Esophagus muscularis mucosa (tissue), 4 donors: ENCODE data around the gene SMYD2. TPM values are rescaled to one million over a fixed set of nuclear protein-coding genes. Genes with fewer than 3 reads are reported as not detected.

Experiments
- DNase-seq: peaks from one replicate; pipeline ENCODE4 v3.0.0-alpha.2; 2017; ENCODE audit errors: extremely low spot score
- H3K27ac ChIP-seq, 4 donors: fragments of 200-600 bp; sonication (generic); replicated peaks in 1 of 4; 1 replicate in 3 of 4; 2 replicates in 1 of 4; pipeline ENCODE4 v1.5.1; 2016 to 2019; ENCODE audit warnings: mild to moderate bottlenecking in 1 of 4
- H3K27me3 ChIP-seq, 4 donors: fragments of 200-600 bp; sonication (generic); one replicate each; pipeline versions ENCODE4 v1.5.1 to v1.6.0; 2016 to 2019
- H3K36me3 ChIP-seq, 4 donors: fragments of 200-600 bp; sonication (generic); one replicate each; pipeline ENCODE4 v1.5.1; 2016 to 2019
- H3K4me1 ChIP-seq, 4 donors: fragments of 200-600 bp; sonication (generic); one replicate each; pipeline ENCODE4 v1.5.1; 2016 to 2019
- H3K4me3 ChIP-seq, 4 donors: fragments of 200-600 bp; sonication (generic); 1 replicate in 2 of 4; 2 replicates in 2 of 4; pipeline ENCODE4 v1.5.1; 2016 to 2019; ENCODE audit warnings: mild to moderate bottlenecking in 4 of 4, moderate library complexity in 1 of 4
- H3K9me3 ChIP-seq, 4 donors: fragments of 200-600 bp; sonication (generic); 1 replicate in 3 of 4; 2 replicates in 1 of 4; pipeline ENCODE4 v1.5.1; 2016 to 2019
- CTCF ChIP-seq, 3 experiments: fragments of 200-600 bp in 2 of 3; fragments of 450-650 bp in 1 of 3; sonication (generic) in 2 of 3; IDR thresholded peaks; one replicate each; pipeline ENCODE4 v1.5.1; 2017 to 2019; ENCODE audit warnings: antibody characterized with exemption in 3 of 3, mild to moderate bottlenecking in 2 of 3, moderate library complexity in 1 of 3
- EP300 ChIP-seq: sonication (generic); formaldehyde crosslinking; IDR thresholded peaks from one replicate; pipeline ENCODE4 v1.6.1; 2017; ENCODE audit warnings: antibody characterized with exemption
- POLR2A ChIP-seq: fragments of 450-650 bp; IDR thresholded peaks from one replicate; pipeline ENCODE4 v1.6.1; 2017; ENCODE audit warnings: antibody characterized with exemption, moderate library complexity, mild to moderate bottlenecking, low read depth
- POLR2AphosphoS5 ChIP-seq, 2 donors: sonication (generic); formaldehyde crosslinking; IDR thresholded peaks; one replicate each; pipeline ENCODE4 v1.6.1; 2017; ENCODE audit warnings: antibody characterized with exemption in 2 of 2
- WGBS: methylation state at CpG from one replicate; pipeline ENCODE4 v1.1.5; 2018; 5-methylcytosine and 5-hydroxymethylcytosine counted together
- intact Hi-C: fragments of 100-400 bp; cut with DNase I; formaldehyde crosslinking; loops from one replicate; pipeline ENCODE4 v1.15.1; 2023
- total RNA-seq, 4 donors: library from RNA; depleted of rRNA; stranded (reverse); fragments of >200 nt; gene quantifications; one replicate each; pipeline versions ENCODE4 v1.1.0 to v1.2.1, GENCODE V29; 2016

Gene SMYD2
- total RNA-seq, 4 donors from 2014 or later, result 15.0 to 19.7 (median 18.4) TPM

GRCh38 chr1:214362188-214362882 lies 81.4 kb downstream of the SMYD2 start:
- H3K36me3 ChIP-seq, result peaks cover 30 to 80% (median 45%) of the 10 kb centered on the region in 4 donors
- H3K4me1 ChIP-seq, result peaks cover 0 to 35% (median 0%) of the 10 kb centered on the region in 4 donors
- no peak for DNase-seq
- no peak overlapping the region for H3K4me3 ChIP-seq
- 83% methylated on average over 9 of the region's 9 CpGs for WGBS
- H3K27me3 ChIP-seq, result no peaks in the 10 kb centered on the region
- no peak overlapping the region for H3K27ac ChIP-seq
- H3K9me3 ChIP-seq, result no peaks in the 10 kb centered on the region
- intact Hi-C loops, result no loop called here
- TF ChIP-seq EP300 (no peak), POLR2AphosphoS5 (IDR thresholded peaks at IDR 0.05) (no peak), POLR2A (no peak), CTCF (IDR thresholded peaks at IDR 0.05) (no peak)

GRCh38 chr1:214363386-214363785 lies 82.4 kb downstream of the SMYD2 start:
- H3K4me1 ChIP-seq, result peaks cover 0 to 35% (median 0%) of the 10 kb centered on the region in 4 donors
- intact Hi-C loops, result no loop called here
- H3K4me3 ChIP-seq, result no peak overlapping the region
- H3K36me3 ChIP-seq, result peaks cover 26 to 80% (median 41%) of the 10 kb centered on the region in 4 donors
- no peak overlapping the region for H3K27ac ChIP-seq
- WGBS, result 85% methylated on average over 4 of the region's 4 CpGs
- DNase-seq, result no peak
- H3K27me3 ChIP-seq, result no peaks in the 10 kb centered on the region
- no peaks in the 10 kb centered on the region for H3K9me3 ChIP-seq
- no peak for TF ChIP-seq POLR2AphosphoS5 (IDR thresholded peaks at IDR 0.05)
- no peak for TF ChIP-seq CTCF (IDR thresholded peaks at IDR 0.05)
- no peak for TF ChIP-seq POLR2A
- TF ChIP-seq EP300, result no peak

GRCh38 chr1:214364386-214364785 lies 83.4 kb downstream of the SMYD2 start:
- Histone ChIP-seq H3K4me1 (peaks cover 0 to 35% (median 0%) of the 10 kb centered on the region in 4 donors), H3K27me3 (no peaks in the 10 kb centered on the region), H3K9me3 (no peaks in the 10 kb centered on the region), H3K36me3 (peaks cover 26 to 82% (median 47%) of the 10 kb centered on the region in 4 donors), H3K27ac (no peak overlapping the region), H3K4me3 (no peak overlapping the region)
- DNase-seq, result no peak
- intact Hi-C loops, result no loop called here
- 94% methylated on average over 12 of the region's 12 CpGs for WGBS
- no peak for TF ChIP-seq POLR2AphosphoS5 (IDR thresholded peaks at IDR 0.05)
- TF ChIP-seq EP300, result no peak
- no peak for TF ChIP-seq POLR2A
- no peak for TF ChIP-seq CTCF (IDR thresholded peaks at IDR 0.05)

GRCh38 chr1:214364786-214365295 lies 83.9 kb downstream of the SMYD2 start:
- no peaks in the 10 kb centered on the region for H3K9me3 ChIP-seq
- no peaks in the 10 kb centered on the region for H3K27me3 ChIP-seq
- H3K27ac ChIP-seq, result no peak overlapping the region
- intact Hi-C loops, result no loop called here
- DNase-seq, result no peak
- no peak overlapping the region for H3K4me3 ChIP-seq
- H3K36me3 ChIP-seq, result peaks cover 26 to 82% (median 47%) of the 10 kb centered on the region in 4 donors
- no peak for TF ChIP-seq POLR2AphosphoS5 (IDR thresholded peaks at IDR 0.05)
- no peak for TF ChIP-seq EP300
- TF ChIP-seq POLR2A, result no peak
- no peak for TF ChIP-seq CTCF (IDR thresholded peaks at IDR 0.05)
- peaks cover 0 to 35% (median 0%) of the 10 kb centered on the region in 4 donors for H3K4me1 ChIP-seq
- 92% methylated on average over 4 of the region's 4 CpGs for WGBS

GRCh38 chr1:214367841-214368240 lies 86.9 kb downstream of the SMYD2 start:
- WGBS, result 94% methylated on average over 5 of the region's 5 CpGs
- Histone ChIP-seq H3K9me3 (no peaks in the 10 kb centered on the region), H3K27me3 (no peaks in the 10 kb centered on the region), H3K4me1 (peaks cover 0 to 29% (median 0%) of the 10 kb centered on the region in 4 donors), H3K36me3 (peaks cover 26 to 82% (median 46%) of the 10 kb centered on the region in 4 donors), H3K27ac (no peak overlapping the region), H3K4me3 (no peak overlapping the region)
- intact Hi-C loops, result no loop called here
- DNase-seq, result no peak
- TF ChIP-seq POLR2AphosphoS5 (IDR thresholded peaks at IDR 0.05) (no peak), POLR2A (no peak), CTCF (IDR thresholded peaks at IDR 0.05) (no peak), EP300 (no peak)
